Chondrocyte (in vitro differentiated cells): ENCODE data around the gene STXBP5. TPM values are rescaled to one million over a fixed set of nuclear protein-coding genes. Genes with fewer than 3 reads are reported as not detected.

ENCODE experiments used
- DNase-seq: peaks from one replicate; pipeline ENCODE4 v3.0.0; 2021; ENCODE audit warnings: mixed read lengths, low spot score
- H3K27ac Mint-ChIP-seq: one replicate; pipeline ENCODE4 v1.8.0; 2021; ENCODE audit warnings: mild to moderate bottlenecking, moderate library complexity, mixed read lengths; ENCODE audit not compliant: unreplicated experiment
- H3K27me3 Mint-ChIP-seq: 2 replicates; pipeline ENCODE4 v1.8.0; 2021; ENCODE audit warnings: low read depth, mixed read lengths
- H3K36me3 Mint-ChIP-seq: 2 replicates; pipeline ENCODE4 v1.8.0; 2021; ENCODE audit warnings: low read depth, mixed read lengths
- H3K4me1 Mint-ChIP-seq: 2 replicates; pipeline ENCODE4 v1.8.0; 2021; ENCODE audit warnings: low read depth, mild to moderate bottlenecking, mixed read lengths
- H3K4me3 Mint-ChIP-seq: one replicate; pipeline ENCODE4 v1.8.0; 2021; ENCODE audit warnings: mild to moderate bottlenecking, moderate library complexity, mixed read lengths; ENCODE audit not compliant: unreplicated experiment
- H3K9me3 Mint-ChIP-seq: 2 replicates; pipeline ENCODE4 v1.8.0; 2021; ENCODE audit warnings: low read depth, mixed read lengths
- long read RNA-seq: library from polyadenylated mRNA; stranded (forward); transcript quantifications from one replicate; pipeline ENCODE4 v2.0.0, GENCODE V29; 2021
- total RNA-seq: library from RNA; stranded (reverse); gene quantifications from 3 replicates; pipeline ENCODE4 v1.2.1, GENCODE V29; 2021
- TF ChIP-seq, protein P1 (sequence below): fragments of 200-600 bp; sonication (generic); IDR thresholded peaks from 2 replicates; pipeline ENCODE4 v1.5.0; 2021; ENCODE audit warnings: antibody characterized with exemption, mild to moderate bottlenecking, moderate library complexity

Gene STXBP5
- total RNA-seq: 30.8 to 42.5 TPM (median 32.4 TPM) in 3 replicates
- long read RNA-seq, full-length matches to known transcripts: 15 of 28 reads
- long read RNA-seq, partial matches to known transcripts: 3 of 28 reads
- long read RNA-seq, other reads (novel, unspliced or antisense): 10 of 28 reads

DNA sequence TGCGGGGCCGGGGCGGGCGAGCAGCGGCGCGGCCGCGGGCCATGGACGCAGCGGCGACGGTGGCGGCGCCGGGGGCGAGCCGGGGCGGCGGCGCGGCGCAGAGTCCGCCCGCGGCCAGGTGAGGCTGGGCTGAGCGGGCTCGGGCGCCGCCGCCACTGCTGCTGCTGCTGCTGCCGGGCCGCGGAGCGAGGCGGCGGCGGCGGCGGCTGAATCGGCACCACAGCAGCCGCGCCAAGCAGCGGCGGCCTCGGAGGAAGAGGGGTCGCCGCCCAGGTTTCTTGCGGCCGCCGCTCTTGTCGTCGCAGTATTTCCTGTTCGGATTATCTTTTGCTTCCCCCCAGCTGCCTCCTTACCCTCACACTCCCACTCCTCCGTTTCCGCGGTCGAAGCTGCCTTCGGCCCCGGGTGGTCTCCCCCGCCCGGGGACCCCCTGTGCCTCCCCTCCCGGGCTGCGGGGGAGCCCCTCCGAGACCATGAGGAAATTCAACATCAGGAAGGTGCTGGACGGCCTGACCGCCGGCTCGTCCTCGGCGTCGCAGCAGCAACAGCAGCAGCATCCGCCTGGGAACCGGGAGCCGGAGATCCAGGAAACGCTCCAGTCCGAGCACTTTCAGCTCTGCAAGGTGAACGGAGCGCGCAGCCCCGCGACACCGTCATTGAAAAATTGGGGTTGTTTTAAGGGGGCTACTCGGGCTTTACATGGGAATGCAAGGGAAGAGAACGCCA lies at the start of gene STXBP5:
TSS of gene STXBP5 (plus strand) at position 358 of the 726 bp plus-strand sequence. CDS start at position 474, 116 bp downstream.
- no peaks in the 10 kb centered on the region for H3K9me3 Mint-ChIP-seq
- DNase-seq: no peak

DNA sequence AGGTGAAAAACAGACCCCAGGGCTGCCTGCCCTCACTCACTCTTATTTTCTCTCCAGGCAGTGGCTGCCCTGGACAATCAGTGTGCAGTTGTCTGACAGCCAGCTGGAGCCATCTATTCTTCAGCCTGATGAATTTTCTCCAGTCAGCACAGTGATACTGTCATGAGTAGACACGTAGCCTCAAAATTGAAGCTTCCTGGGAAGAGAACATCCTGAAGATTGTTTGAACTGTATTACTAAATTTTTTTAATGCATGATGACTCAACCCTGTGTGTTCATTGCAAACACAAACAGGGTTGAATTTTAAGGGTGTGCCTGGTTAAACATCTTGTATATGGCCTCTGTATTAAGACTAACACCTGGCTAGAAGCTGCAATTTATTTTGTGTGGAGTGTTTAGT lies 49.8 kb upstream of the STXBP5 start:
- Mint-ChIP-seq H3K9me3 (peaks cover 2% of the 10 kb centered on the region), H3K27ac (peak overlapping the region; percentile 19), H3K4me1 (peaks cover 38% of the 10 kb centered on the region), H3K36me3 (no peaks in the 10 kb centered on the region), H3K4me3 (no peak overlapping the region), H3K27me3 (no peaks in the 10 kb centered on the region)
- TF ChIP-seq, protein P1, sequence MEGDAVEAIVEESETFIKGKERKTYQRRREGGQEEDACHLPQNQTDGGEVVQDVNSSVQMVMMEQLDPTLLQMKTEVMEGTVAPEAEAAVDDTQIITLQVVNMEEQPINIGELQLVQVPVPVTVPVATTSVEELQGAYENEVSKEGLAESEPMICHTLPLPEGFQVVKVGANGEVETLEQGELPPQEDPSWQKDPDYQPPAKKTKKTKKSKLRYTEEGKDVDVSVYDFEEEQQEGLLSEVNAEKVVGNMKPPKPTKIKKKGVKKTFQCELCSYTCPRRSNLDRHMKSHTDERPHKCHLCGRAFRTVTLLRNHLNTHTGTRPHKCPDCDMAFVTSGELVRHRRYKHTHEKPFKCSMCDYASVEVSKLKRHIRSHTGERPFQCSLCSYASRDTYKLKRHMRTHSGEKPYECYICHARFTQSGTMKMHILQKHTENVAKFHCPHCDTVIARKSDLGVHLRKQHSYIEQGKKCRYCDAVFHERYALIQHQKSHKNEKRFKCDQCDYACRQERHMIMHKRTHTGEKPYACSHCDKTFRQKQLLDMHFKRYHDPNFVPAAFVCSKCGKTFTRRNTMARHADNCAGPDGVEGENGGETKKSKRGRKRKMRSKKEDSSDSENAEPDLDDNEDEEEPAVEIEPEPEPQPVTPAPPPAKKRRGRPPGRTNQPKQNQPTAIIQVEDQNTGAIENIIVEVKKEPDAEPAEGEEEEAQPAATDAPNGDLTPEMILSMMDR: no peak
- DNase-seq: no peak

More for the DNA sequence above, at the start of gene STXBP5:
- Mint-ChIP-seq H3K4me3 (peak within 1 kb of the TSS; percentile 97), H3K27ac (peak within 1 kb of the TSS; percentile 99), H3K27me3 (no peaks in the 10 kb centered on the region), H3K36me3 (no peaks in the 10 kb centered on the region), H3K4me1 (peaks cover 41% of the 10 kb centered on the region)
- TF ChIP-seq, protein P1: no peak

DNA sequence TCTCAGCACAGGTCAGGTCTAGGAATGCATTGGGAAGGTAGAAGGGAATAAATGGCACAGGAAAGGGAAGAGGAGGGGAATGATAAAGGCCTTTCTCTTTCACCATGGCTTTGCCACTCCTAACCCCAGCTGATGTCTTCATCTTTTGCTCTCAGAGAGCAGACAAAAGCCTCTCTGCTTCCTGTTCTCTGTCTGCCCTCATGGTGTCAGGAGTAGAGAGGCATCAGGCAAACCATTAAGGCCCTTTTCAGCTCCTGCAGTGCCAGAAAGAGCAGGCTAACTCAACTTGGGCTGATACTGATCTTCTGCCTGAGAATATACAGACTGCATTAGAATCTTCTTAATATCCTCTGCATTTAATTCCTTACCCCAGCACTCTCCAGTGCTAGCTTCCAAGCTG lies 48.0 kb upstream of the STXBP5 start:
- Mint-ChIP-seq H3K4me3 (no peak overlapping the region), H3K4me1 (peaks cover 49% of the 10 kb centered on the region), H3K36me3 (no peaks in the 10 kb centered on the region), H3K27me3 (no peaks in the 10 kb centered on the region), H3K9me3 (peaks cover 2% of the 10 kb centered on the region), H3K27ac (peak overlapping the region; percentile 83)
- no peak for DNase-seq
- TF ChIP-seq, protein P1: no peak

DNA sequence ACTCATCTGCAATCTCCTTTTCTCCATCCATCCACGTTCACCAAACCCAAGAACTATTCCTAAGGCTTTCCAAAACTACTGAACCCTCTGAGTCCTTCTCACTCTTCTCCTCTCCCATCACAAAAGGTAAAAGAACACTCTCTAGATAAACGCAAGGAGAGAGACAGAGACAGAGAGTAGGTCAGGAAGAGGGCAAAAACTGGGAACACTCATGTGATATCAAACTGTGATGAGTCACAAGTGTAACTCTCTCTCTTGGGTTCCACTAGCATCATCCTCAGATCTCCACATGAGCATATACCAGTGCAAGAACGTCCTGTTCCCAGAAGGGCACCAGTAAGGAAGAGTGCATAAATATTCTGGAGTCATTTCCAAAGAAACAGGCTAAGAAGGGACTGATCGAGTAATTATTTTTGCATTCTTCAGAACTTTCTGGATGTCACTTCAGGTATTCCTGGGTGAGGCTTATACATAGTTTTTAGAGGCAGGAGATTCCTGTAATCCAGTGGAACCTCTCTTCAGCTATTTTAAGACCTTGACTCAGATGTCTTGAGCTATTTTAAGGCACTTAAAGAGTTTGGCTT lies 47.3 kb upstream of the STXBP5 start:
- TF ChIP-seq, protein P1: no peak
- H3K27ac Mint-ChIP-seq: peak overlapping the region; percentile 83
- peaks cover 2% of the 10 kb centered on the region for H3K9me3 Mint-ChIP-seq
- no peaks in the 10 kb centered on the region for H3K27me3 Mint-ChIP-seq
- no peak overlapping the region for H3K4me3 Mint-ChIP-seq
- H3K4me1 Mint-ChIP-seq: peaks cover 56% of the 10 kb centered on the region
- no peak for DNase-seq
- H3K36me3 Mint-ChIP-seq: no peaks in the 10 kb centered on the region

DNA sequence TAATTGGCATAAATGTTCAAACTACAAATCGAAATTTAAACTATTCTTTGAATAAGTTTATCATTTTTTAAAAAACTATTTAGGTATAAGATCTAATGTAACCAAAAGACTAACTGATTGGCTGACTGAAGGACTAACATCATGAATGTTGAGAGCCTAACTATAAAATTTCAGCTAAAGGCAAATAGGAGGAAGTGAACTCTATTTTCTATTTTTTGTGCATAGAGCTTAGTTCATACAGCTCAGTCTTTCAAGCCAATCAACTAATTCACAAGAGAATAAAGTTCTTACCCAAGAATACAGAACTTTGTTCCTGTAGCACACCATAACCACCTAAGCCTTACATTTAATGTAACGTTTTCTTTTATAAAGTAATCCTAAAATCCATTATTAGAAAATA lies 46.3 kb upstream of the STXBP5 start:
- no peak overlapping the region for H3K4me3 Mint-ChIP-seq
- H3K27ac Mint-ChIP-seq: peak overlapping the region; percentile 83
- DNase-seq: no peak
- H3K9me3 Mint-ChIP-seq: peaks cover 2% of the 10 kb centered on the region
- H3K27me3 Mint-ChIP-seq: no peaks in the 10 kb centered on the region
- H3K4me1 Mint-ChIP-seq: peaks cover 58% of the 10 kb centered on the region
- TF ChIP-seq, protein P1: no peak
- H3K36me3 Mint-ChIP-seq: no peaks in the 10 kb centered on the region
